GM12874 (cell line): ENCODE results near the gene IFT52.

Experiments
- CTCF ChIP-seq: IDR thresholded peaks from 2 replicates; pipeline ENCODE4 v1.5.1; 2011; ENCODE audit warnings: low read depth, mild to moderate bottlenecking, control low read depth, low read length, moderate library complexity; ENCODE audit not compliant: insufficient read depth

Gene IFT52

GRCh38 chr20:43670423-43670822 lies 79.7 kb downstream of the IFT52 start:
- no peak for TF ChIP-seq CTCF

DNA sequence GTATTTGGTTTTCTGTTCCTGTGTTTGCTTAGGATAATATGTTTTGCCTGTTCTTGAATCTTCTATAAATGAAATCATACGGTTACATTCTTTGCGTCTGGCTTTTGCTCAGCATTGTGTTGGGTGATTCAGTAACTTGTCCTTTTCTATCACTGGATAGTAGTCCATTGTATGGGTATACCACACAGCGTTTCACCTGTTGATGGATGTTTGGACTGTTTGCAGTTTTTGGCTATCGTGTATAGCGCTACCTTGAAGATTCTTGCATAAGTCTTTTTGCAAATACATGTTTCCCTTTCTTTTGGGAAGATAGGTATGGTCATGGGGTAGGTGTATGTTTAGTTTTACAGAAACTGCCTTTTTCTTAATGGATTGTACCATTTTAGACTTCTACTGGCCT lies 85.6 kb downstream of the IFT52 start:
- no peak for TF ChIP-seq CTCF

DNA sequence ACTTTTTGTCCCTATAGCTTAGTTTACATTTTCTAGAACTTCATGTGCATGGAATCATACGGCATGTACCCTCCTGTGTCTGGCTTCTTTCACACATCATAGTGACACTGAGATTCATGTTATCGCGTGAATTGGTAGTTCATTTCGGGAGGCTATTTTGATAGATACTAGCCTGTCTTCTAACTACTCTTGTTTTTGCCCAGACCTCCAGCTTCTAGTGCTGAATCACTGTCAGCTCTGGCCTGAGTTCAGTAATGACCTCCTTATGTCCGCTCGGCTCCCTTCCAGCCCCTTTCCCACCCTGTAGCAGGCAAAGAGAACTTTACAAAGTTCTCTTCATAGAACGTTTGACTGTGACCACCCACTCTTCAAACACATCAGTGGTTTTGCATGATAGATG lies 90.2 kb downstream of the IFT52 start:
- TF ChIP-seq CTCF, result no peak

- TF ChIP-seq CTCF, result peak; percentile 40
These were observed 90.8 kb downstream of the IFT52 start for GRCh38 chr20:43681468-43681942.

GRCh38 chr20:43681991-43682410 lies 91.3 kb downstream of the IFT52 start:
- no peak for TF ChIP-seq CTCF

- TF ChIP-seq CTCF, result no peak
These were observed 91.7 kb downstream of the IFT52 start for GRCh38 chr20:43682446-43682845.

GRCh38 chr20:43686820-43687219 lies 96.1 kb downstream of the IFT52 start:
- TF ChIP-seq CTCF, result no peak

DNA sequence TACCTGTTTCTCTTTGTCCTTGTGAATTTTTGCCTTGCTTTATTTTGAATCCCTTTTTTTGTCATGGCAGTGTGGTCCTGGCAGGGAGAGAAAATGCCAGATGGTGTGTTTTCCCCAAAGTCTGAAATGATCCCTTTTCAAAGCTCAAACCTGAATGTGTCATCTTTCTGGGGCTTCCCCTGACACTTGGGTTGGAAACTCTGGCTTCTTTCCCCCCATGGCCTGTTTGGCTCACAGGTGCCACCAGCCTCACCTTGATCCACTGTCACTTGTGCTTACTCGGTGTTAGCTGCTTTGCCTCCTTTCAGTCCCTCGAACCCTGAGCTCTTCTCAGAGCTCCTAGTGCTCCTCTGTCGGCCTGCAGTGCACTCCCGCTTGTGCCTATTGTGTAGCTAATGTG lies 98.4 kb downstream of the IFT52 start:
- no peak for TF ChIP-seq CTCF
